ENCODE measurements around the gene HS1BP3. TPM values are rescaled to one million over a fixed set of nuclear protein-coding genes. Genes with fewer than 3 reads are reported as not detected.
A peak's percentile ranks its signal among the peaks of the same experiment; 100 is the strongest.

Gene HS1BP3
- total RNA-seq, 5 donors from 2014 or later (not counting 1 experiment from before 2014, with no cell fraction given), result 11.1 to 20.7 (median 17.2) TPM

DNA sequence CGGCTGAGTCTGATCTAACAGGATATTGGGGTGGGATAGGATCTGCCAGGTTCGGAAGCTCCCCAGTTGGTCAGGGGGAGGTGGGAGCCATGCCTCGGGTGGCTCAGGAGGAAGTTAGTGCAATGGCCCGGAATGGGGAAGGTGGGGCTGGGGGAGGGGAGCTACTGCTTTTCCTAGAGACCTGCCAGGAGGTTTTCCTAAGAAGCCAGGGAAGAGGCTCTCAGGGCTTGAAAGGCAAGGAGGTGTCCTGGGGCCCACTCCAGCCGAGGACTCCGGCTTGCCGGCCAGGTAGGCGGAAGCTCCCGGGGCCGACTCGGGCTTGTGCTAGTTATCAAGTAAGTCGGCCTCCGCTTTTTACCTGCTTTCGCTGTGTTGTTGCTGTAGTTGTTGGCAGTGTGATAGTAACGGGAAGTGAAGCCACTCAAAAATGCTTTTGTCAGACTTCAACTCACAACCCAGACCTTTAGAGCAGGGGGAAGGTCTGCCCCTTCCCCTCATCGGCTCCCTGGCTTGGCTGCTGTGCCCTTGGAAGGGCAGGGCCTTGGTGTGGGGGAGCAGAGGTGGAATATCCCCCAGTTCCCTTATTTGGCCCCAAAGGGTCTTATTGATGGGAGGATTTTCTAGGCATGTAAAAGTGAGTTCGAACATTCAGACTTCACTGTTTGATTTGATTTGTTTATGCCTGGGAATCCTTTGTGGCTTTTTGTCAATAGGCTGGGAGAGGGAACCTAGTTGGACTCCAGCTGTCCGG is 21.5 kb upstream of the HS1BP3 start:
- Mint-ChIP-seq H3K4me3 (no peak overlapping the region), H3K27me3 (peaks cover 16 to 55% of the 10 kb centered on the region in 2 donors), H3K4me1 (peaks cover 6 to 13% (median 8%) of the 10 kb centered on the region in 3 donors), H3K9me3 (no peaks in the 10 kb centered on the region), H3K36me3 (no peaks in the 10 kb centered on the region), H3K27ac (no peak overlapping the region)
- Histone ChIP-seq H3K36me3 (ENCODE audit: control insufficient read depth in 2 of 2, extremely low read depth in 1 of 2, insufficient read depth in 1 of 2, low read length in 1 of 2) (no peaks in the 10 kb centered on the region), H3K27ac (ENCODE audit: low read length) (no peak overlapping the region), H3K27me3 (replicated peaks in 1 of 2; ENCODE audit: control insufficient read depth in 2 of 2, extremely low read depth in 1 of 2, insufficient read depth in 2 of 2, low read length in 1 of 2) (peaks cover 21 to 64% of the 10 kb centered on the region in 2 experiments), H3K4me3 (ENCODE audit: control insufficient read depth in 1 of 2, extremely low read depth in 1 of 2, low read length in 1 of 2) (no peak overlapping the region), H3K9me3 (no peaks in the 10 kb centered on the region), H3K4me1 (ENCODE audit: control insufficient read depth in 1 of 2, extremely low read depth in 1 of 2, insufficient read depth in 2 of 2, low read length in 2 of 2) (peaks cover 0 to 20% of the 10 kb centered on the region in 2 experiments)
- DNase-seq, result peak in 1 of 35 experiments; percentile 7
- CTCF ChIA-PET, result interaction anchor here in 1 of 2 donors (0.6 to 0.7 kb wide), 2 partner anchors 12 to 298 kb away, joined by 4 to 8 read pairs; no protein-coding TSS in a partner anchor
- ATAC-seq (replicated peaks in 1 of 4), result no peak
- POLR2A ChIA-PET, result interaction anchor here in 1 of 2 donors (0.8 kb wide), 1 partner anchor 10 kb away, joined by 3 read pairs; no protein-coding TSS in a partner anchor
- 44% methylated on average over 7 of the region's 18 CpGs for WGBS (ENCODE audit: insufficient coverage)

DNA sequence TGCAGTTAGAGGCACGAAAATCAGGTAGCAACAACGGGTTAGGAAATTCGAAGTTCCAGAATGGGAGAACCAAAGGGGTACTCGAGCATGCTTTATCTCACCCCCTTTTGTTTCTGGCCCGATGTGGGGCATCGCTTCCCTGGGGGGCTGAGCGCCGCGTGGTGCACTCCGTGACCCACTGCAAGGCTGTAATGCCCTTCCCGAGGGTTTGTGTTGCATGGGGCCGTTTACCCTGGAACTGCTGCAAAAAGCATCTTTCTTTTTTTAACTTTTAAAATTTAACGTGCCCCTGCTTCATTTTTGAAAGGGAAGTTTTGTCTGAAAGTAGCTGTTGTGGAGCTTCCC is 20.8 kb upstream of the HS1BP3 start:
- ATAC-seq (replicated peaks in 1 of 4), result no peak
- ChIA-PET CTCF (interaction anchor here in 1 of 2 donors (0.6 kb wide), 1 partner anchor 299 kb away, joined by 8 read pairs; no protein-coding TSS in a partner anchor), POLR2A (no interaction called here)
- 48% methylated on average over 4 of the region's 13 CpGs for WGBS (ENCODE audit: insufficient coverage)
- H3K36me3 Mint-ChIP-seq, result no peaks in the 10 kb centered on the region
- DNase-seq, result peak in 1 of 35 experiments; percentile 13
- no peak overlapping the region for H3K27ac Mint-ChIP-seq
- no peaks in the 10 kb centered on the region for H3K9me3 Mint-ChIP-seq
- Histone ChIP-seq H3K27me3 (replicated peaks in 1 of 2; ENCODE audit: control insufficient read depth in 2 of 2, extremely low read depth in 1 of 2, insufficient read depth in 2 of 2, low read length in 1 of 2) (peaks cover 21 to 67% of the 10 kb centered on the region in 2 experiments), H3K9me3 (no peaks in the 10 kb centered on the region), H3K36me3 (ENCODE audit: control insufficient read depth in 2 of 2, extremely low read depth in 1 of 2, insufficient read depth in 1 of 2, low read length in 1 of 2) (no peaks in the 10 kb centered on the region), H3K4me1 (ENCODE audit: control insufficient read depth in 1 of 2, extremely low read depth in 1 of 2, insufficient read depth in 2 of 2, low read length in 2 of 2) (peaks cover 0 to 22% of the 10 kb centered on the region in 2 experiments), H3K27ac (ENCODE audit: low read length) (no peak overlapping the region), H3K4me3 (ENCODE audit: control insufficient read depth in 1 of 2, extremely low read depth in 1 of 2, low read length in 1 of 2) (no peak overlapping the region)
- H3K4me1 Mint-ChIP-seq, result peaks cover 6 to 13% (median 8%) of the 10 kb centered on the region in 3 donors
- H3K27me3 Mint-ChIP-seq, result peaks cover 16 to 55% of the 10 kb centered on the region in 2 donors
- H3K4me3 Mint-ChIP-seq, result no peak overlapping the region

DNA sequence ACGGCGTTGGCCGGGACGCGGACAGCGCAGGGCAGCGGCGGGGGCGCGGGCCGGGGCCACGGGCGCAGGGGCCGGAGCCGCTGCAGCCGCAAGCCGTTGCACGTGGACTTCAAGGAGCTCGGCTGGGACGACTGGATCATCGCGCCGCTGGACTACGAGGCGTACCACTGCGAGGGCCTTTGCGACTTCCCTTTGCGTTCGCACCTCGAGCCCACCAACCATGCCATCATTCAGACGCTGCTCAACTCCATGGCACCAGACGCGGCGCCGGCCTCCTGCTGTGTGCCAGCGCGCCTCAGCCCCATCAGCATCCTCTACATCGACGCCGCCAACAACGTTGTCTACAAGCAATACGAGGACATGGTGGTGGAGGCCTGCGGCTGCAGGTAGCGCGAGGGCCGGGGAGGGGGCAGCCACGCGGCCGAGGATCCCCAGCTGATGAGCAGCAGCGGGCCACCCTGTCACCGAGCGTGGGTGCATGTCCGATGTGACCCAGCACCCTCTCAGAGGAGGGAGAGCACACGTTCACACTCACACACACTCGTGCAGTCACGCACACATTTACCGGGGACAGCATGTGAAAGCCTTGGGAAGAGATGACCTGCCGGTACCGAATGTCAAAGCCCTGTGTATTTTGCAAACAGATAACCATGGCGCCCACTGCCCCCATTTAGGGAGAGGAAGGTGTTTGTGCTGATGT is 20.3 kb upstream of the HS1BP3 start:
- no peak overlapping the region for H3K27ac Mint-ChIP-seq
- peaks cover 6 to 15% (median 10%) of the 10 kb centered on the region in 3 donors for H3K4me1 Mint-ChIP-seq
- Histone ChIP-seq H3K27ac (ENCODE audit: low read length) (no peak overlapping the region), H3K36me3 (ENCODE audit: control insufficient read depth in 2 of 2, extremely low read depth in 1 of 2, insufficient read depth in 1 of 2, low read length in 1 of 2) (no peaks in the 10 kb centered on the region), H3K27me3 (replicated peaks in 1 of 2; ENCODE audit: control insufficient read depth in 2 of 2, extremely low read depth in 1 of 2, insufficient read depth in 2 of 2, low read length in 1 of 2) (peaks cover 21 to 72% of the 10 kb centered on the region in 2 experiments), H3K4me1 (ENCODE audit: control insufficient read depth in 1 of 2, extremely low read depth in 1 of 2, insufficient read depth in 2 of 2, low read length in 2 of 2) (peaks cover 0 to 27% of the 10 kb centered on the region in 2 experiments), H3K9me3 (no peaks in the 10 kb centered on the region), H3K4me3 (ENCODE audit: control insufficient read depth in 1 of 2, extremely low read depth in 1 of 2, low read length in 1 of 2) (no peak overlapping the region)
- H3K4me3 Mint-ChIP-seq, result no peak overlapping the region
- ATAC-seq (replicated peaks in 1 of 4), result no peak
- H3K27me3 Mint-ChIP-seq, result peaks cover 16 to 58% of the 10 kb centered on the region in 2 donors
- ChIA-PET CTCF (no interaction called here), POLR2A (no interaction called here)
- H3K36me3 Mint-ChIP-seq, result no peaks in the 10 kb centered on the region
- DNase-seq, result peak in 1 of 35 experiments; percentile 17
- no peaks in the 10 kb centered on the region for H3K9me3 Mint-ChIP-seq
- WGBS (ENCODE audit: insufficient coverage), result 48% methylated on average over 56 of the region's 60 CpGs

DNA sequence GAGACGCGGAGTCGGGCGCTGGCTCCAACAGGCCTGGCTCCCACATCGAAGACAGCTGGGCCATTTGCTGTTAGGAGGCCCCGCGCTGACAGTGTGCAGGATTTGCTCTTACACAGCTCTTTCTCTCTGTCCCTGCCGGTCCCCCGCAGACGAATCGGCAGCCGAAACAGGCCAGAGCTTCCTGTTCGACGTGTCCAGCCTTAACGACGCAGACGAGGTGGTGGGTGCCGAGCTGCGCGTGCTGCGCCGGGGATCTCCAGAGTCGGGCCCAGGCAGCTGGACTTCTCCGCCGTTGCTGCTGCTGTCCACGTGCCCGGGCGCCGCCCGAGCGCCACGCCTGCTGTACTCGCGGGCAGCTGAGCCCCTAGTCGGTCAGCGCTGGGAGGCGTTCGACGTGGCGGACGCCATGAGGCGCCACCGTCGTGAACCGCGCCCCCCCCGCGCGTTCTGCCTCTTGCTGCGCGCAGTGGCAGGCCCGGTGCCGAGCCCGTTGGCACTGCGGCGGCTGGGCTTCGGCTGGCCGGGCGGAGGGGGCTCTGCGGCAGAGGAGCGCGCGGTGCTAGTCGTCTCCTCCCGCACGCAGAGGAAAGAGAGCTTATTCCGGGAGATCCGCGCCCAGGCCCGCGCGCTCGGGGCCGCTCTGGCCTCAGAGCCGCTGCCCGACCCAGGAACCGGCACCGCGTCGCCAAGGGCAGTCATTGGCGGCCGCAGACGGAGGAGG is 19.6 kb upstream of the HS1BP3 start:
- no peaks in the 10 kb centered on the region for H3K9me3 ChIP-seq
- 49% methylated on average over 80 of the region's 83 CpGs for WGBS (ENCODE audit: insufficient coverage)
- H3K36me3 ChIP-seq (ENCODE audit: control insufficient read depth in 2 of 2, extremely low read depth in 1 of 2, insufficient read depth in 1 of 2, low read length in 1 of 2), result no peaks in the 10 kb centered on the region
- ChIA-PET CTCF (no interaction called here), POLR2A (no interaction called here)
- H3K9me3 Mint-ChIP-seq, result no peaks in the 10 kb centered on the region
- H3K27ac Mint-ChIP-seq, result no peak overlapping the region
- H3K27me3 Mint-ChIP-seq, result peaks cover 17 to 63% of the 10 kb centered on the region in 2 donors
- peaks cover 6 to 21% (median 13%) of the 10 kb centered on the region in 3 donors for H3K4me1 Mint-ChIP-seq
- no peak overlapping the region for H3K4me3 Mint-ChIP-seq
- ATAC-seq (replicated peaks in 1 of 4), result no peak
- H3K27me3 ChIP-seq (replicated peaks in 1 of 2; ENCODE audit: control insufficient read depth in 2 of 2, extremely low read depth in 1 of 2, insufficient read depth in 2 of 2, low read length in 1 of 2), result peaks cover 21 to 79% of the 10 kb centered on the region in 2 experiments
- peak in 1 of 35 experiments; percentile 23 for DNase-seq
- no peak overlapping the region for H3K27ac ChIP-seq (ENCODE audit: low read length)
- no peak overlapping the region for H3K4me3 ChIP-seq (ENCODE audit: control insufficient read depth in 1 of 2, extremely low read depth in 1 of 2, low read length in 1 of 2)
- peaks cover 0 to 35% of the 10 kb centered on the region in 2 experiments for H3K4me1 ChIP-seq (ENCODE audit: control insufficient read depth in 1 of 2, extremely low read depth in 1 of 2, insufficient read depth in 2 of 2, low read length in 2 of 2)
- H3K36me3 Mint-ChIP-seq, result no peaks in the 10 kb centered on the region

DNA sequence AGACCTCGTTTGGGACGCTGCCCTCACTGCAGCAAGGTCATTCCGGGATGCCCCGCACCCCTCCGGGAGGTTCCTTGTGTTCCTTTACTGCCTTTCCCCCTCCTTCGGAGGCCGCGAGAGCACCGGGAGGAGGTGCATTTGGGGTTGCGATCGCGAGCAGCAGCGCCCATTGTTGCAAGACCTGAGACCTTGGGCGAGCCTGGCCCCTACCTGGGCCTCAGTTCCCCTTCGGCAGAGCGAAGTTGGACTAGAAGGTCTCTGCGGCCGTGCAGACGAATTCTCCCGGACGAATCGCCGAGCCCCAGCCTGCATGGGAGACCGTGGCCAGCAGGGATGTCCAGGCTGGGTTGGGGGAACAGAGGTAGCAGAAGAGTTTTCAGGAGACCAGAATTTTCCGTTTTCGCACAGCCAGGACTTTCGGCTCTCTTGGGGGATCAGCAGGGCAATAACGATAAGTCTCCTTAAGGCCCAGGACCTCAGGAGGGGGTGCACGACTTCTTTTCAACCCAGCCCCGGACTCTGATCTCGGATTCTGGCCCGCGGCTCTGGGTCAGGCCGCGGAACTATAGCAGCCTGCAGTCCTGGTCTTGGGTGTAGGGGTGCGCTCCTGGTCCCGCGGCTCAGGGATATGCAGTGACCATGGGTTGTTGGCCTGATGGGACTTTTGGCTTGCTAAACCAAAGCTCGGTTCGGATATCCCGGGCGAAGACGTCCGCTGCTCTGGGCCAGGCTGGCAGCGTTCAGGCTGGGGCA is 18.8 kb upstream of the HS1BP3 start:
- 40% methylated on average over 42 of the region's 45 CpGs for WGBS (ENCODE audit: insufficient coverage)
- Histone ChIP-seq H3K9me3 (no peaks in the 10 kb centered on the region), H3K27me3 (replicated peaks in 1 of 2; ENCODE audit: control insufficient read depth in 2 of 2, extremely low read depth in 1 of 2, insufficient read depth in 2 of 2, low read length in 1 of 2) (peaks cover 21 to 87% of the 10 kb centered on the region in 2 experiments), H3K4me3 (ENCODE audit: control insufficient read depth in 1 of 2, extremely low read depth in 1 of 2, low read length in 1 of 2) (no peak overlapping the region), H3K36me3 (ENCODE audit: control insufficient read depth in 2 of 2, extremely low read depth in 1 of 2, insufficient read depth in 1 of 2, low read length in 1 of 2) (no peaks in the 10 kb centered on the region), H3K4me1 (ENCODE audit: control insufficient read depth in 1 of 2, extremely low read depth in 1 of 2, insufficient read depth in 2 of 2, low read length in 2 of 2) (peaks cover 0 to 38% of the 10 kb centered on the region in 2 experiments), H3K27ac (ENCODE audit: low read length) (no peak overlapping the region)
- ChIA-PET POLR2A (interaction anchor here in 1 of 2 donors (0.7 kb wide), 1 partner anchor 27 kb away, joined by 4 read pairs; no protein-coding TSS in a partner anchor), CTCF (no interaction called here)
- peak overlapping the region in 1 of 2 donors; percentile 43 for H3K27ac Mint-ChIP-seq
- ATAC-seq (replicated peaks in 1 of 4), result no peak
- peak overlapping the region in 1 of 3 donors; percentile 21 for H3K4me3 Mint-ChIP-seq
- no peaks in the 10 kb centered on the region for H3K9me3 Mint-ChIP-seq
- H3K36me3 Mint-ChIP-seq, result no peaks in the 10 kb centered on the region
- DNase-seq, result peak in 1 of 35 experiments; percentile 22
- peaks cover 24 to 70% of the 10 kb centered on the region in 2 donors for H3K27me3 Mint-ChIP-seq
- peaks cover 6 to 25% (median 18%) of the 10 kb centered on the region in 3 donors for H3K4me1 Mint-ChIP-seq

All from T-cell (primary cell).